Uterus (tissue), 2 donors: ENCODE measurements around the gene CIZ1.

Experiments used
- CTCF ChIP-seq, 4 experiments: fragments of 200-600 bp in 2 of 4; fragments of 450-650 bp in 2 of 4; sonication (generic) in 2 of 4; IDR thresholded peaks; one replicate each; pipeline ENCODE4 v1.5.1; 2016 to 2019; ENCODE audit warnings: antibody characterized with exemption in 4 of 4, mild to moderate bottlenecking in 2 of 4, moderate library complexity in 1 of 4
- POLR2A ChIP-seq, 2 donors: fragments of 450-650 bp; IDR thresholded peaks; one replicate each; pipeline ENCODE4 v1.6.1; 2016; ENCODE audit warnings: antibody characterized with exemption in 2 of 2, mild to moderate bottlenecking in 1 of 2, moderate library complexity in 1 of 2

GRCh38 chr9:128218172-128218517 lies 26.8 kb upstream of the CIZ1 start:
- TF ChIP-seq POLR2A (IDR thresholded peaks at IDR 0.05) (no peak), CTCF (IDR thresholded peaks at IDR 0.05) (no peak)
